ENCODE results near the gene SYNE1.

Gene SYNE1

DNA sequence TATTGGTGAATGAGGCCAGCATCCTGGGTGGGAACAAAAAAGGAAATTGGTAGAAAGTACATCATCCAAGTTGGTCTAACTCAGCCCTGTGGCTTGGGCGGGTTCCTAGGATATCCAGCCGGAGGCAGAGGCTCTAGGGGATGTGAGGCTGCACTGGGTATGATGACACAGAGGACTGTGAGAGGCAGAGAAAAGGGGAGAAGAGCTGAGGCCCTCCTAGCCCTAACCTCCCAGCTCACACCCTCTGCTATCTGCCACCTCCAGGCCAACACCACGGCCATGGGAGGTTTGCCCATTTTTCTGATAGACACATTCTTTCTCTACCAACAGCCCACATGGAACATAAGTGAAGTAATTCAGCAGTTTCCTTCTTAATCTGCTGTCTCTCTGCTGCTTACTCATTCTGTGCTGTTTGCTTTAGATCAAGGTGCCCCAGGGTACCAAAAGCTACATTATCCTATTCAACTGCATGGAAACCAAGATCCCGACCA is 545.3 kb downstream of the SYNE1 start:
- peak; percentile 65 to 76 for DNase-seq (ENCODE audit: low read depth in 2 of 2)

DNA sequence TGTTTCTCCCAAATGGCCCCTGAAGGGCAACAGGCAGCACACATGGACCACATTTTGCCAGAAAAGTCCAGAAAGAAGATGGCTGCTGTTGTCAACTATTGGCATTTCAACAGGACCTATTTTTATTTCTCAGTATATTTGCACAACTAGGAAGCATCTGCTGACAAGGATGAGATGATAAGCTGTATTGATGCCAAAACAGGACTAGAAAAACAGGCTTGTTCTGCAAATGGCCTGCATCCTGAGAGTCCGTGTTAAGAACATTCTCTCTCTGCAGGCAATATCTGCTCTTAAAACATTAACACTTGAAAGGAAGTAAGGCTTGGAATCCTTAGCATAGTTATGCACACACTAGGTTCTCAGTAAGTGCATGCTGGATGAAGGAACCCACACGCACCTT is 546.0 kb downstream of the SYNE1 start:
- H3K4me3 ChIP-seq (replicated peaks in 1 of 2; ENCODE audit: low read depth in 2 of 2, low read length in 2 of 2): no peak overlapping the region
- peak in 1 of 2 donors; percentile 62 for DNase-seq (ENCODE audit: low read depth in 2 of 2)
- TF ChIP-seq, protein P1, sequence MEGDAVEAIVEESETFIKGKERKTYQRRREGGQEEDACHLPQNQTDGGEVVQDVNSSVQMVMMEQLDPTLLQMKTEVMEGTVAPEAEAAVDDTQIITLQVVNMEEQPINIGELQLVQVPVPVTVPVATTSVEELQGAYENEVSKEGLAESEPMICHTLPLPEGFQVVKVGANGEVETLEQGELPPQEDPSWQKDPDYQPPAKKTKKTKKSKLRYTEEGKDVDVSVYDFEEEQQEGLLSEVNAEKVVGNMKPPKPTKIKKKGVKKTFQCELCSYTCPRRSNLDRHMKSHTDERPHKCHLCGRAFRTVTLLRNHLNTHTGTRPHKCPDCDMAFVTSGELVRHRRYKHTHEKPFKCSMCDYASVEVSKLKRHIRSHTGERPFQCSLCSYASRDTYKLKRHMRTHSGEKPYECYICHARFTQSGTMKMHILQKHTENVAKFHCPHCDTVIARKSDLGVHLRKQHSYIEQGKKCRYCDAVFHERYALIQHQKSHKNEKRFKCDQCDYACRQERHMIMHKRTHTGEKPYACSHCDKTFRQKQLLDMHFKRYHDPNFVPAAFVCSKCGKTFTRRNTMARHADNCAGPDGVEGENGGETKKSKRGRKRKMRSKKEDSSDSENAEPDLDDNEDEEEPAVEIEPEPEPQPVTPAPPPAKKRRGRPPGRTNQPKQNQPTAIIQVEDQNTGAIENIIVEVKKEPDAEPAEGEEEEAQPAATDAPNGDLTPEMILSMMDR (IDR thresholded peaks at IDR 0.05; ENCODE audit: low read depth, low read length): no peak

More for the DNA sequence above, 545.3 kb downstream of the SYNE1 start:
- TF ChIP-seq, protein P1 (IDR thresholded peaks at IDR 0.05; ENCODE audit: low read depth, low read length): no peak
- no peak overlapping the region for H3K4me3 ChIP-seq (replicated peaks in 1 of 2; ENCODE audit: low read depth in 2 of 2, low read length in 2 of 2)

DNA sequence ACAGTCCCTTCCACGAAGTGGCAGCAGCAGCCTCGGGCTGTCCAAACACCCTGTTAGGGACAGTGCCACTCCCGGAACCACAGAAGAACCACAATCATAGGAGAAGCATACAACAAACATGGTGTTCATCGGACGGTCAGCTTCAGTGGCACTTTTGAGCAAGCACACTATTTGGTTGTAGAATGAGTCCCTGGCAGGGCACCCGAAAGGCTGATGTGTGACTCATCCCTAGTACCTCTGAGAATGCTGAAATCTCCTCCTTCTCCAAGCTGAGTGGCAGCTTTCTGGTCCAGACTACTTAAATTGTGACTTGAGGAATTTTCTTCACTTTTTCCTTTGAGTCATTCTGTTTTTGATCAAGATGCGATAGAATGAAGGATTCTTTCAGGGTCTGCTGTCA is 547.2 kb downstream of the SYNE1 start:
- DNase-seq (ENCODE audit: low read depth in 2 of 2): peak; percentile 65 to 76
- TF ChIP-seq, protein P1 (IDR thresholded peaks at IDR 0.05; ENCODE audit: low read depth, low read length): no peak

DNA sequence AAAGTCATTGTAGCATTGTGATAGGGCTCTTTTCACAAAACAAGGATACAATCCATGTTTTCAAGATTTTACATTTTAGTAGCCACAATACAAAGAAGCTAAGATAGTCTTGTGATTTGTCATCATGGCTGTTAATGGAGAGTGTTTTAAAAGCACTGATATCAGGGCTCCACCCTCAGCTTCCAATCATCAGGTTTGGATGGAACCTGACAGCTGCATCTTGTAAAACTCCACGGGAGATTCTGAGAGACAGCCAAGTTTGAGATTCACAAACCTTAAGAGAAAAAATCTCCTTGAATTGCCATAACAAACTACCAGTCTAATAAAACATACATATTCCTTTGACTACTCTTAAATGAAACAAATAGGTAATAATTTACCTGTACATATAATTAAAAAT is 549.5 kb downstream of the SYNE1 start:
- TF ChIP-seq, protein P1 (IDR thresholded peaks at IDR 0.05; ENCODE audit: low read depth, low read length): no peak
- DNase-seq (ENCODE audit: low read depth in 2 of 2): no peak
- H3K4me3 ChIP-seq (replicated peaks in 1 of 2; ENCODE audit: low read depth in 2 of 2, low read length in 2 of 2): no peak overlapping the region

More for the DNA sequence above, 547.2 kb downstream of the SYNE1 start:
- no peak overlapping the region for H3K4me3 ChIP-seq (replicated peaks in 1 of 2; ENCODE audit: low read depth in 2 of 2, low read length in 2 of 2)

DNA sequence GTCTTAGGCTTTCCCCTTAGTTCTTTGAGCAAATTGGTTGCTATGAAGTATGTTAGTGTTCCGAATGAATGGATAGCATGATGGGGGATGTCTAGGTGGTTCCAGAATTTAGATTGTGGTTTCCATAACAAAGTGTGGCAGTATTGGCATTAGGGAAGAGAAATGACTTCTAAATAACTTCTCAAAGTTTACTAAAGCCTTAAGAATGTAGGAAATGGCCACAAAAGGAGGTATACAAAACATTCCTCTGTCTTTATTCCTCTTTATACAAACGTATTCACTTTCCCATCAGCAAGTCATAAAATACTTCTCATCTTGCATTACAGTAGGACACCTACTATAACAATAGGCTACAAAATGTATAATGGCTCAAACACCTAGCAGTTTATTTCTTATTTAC is 550.1 kb downstream of the SYNE1 start:
- no peak overlapping the region for H3K4me3 ChIP-seq (replicated peaks in 1 of 2; ENCODE audit: low read depth in 2 of 2, low read length in 2 of 2)
- peak in 1 of 2 donors; percentile 40 for DNase-seq (ENCODE audit: low read depth in 2 of 2)
- TF ChIP-seq, protein P1 (IDR thresholded peaks at IDR 0.05; ENCODE audit: low read depth, low read length): no peak

DNA sequence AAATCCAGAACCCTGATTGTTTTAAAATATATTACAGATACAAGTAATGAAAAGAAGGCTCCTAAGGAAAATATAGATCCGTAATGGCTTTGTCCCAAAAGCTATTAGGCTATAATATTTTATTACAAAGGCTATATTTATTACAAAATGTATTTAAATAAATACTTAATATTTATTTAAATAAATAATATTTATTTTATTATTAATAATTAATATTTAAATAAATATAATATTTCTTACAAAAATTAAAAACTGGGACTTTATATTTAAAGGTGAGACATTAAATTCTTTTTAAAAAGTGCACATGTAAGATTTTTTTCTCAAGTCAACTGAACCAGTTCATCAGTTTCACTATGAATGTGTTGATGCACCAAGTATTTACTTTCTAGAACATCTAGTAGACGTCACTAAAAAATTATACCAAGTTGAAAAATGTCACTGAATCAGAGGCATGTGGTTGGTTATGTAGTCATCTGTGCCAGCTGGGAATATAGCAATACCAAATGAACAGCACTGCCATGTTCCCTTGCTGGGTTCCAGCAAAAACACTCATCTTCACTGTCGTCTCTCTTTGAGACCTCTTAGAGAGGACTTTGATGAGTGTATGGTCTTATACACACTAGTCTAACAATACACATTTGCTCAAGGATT is 550.8 kb downstream of the SYNE1 start:
- H3K4me3 ChIP-seq (replicated peaks in 1 of 2; ENCODE audit: low read depth in 2 of 2, low read length in 2 of 2): no peak overlapping the region
- TF ChIP-seq, protein P1 (IDR thresholded peaks at IDR 0.05; ENCODE audit: low read depth, low read length): no peak
- DNase-seq (ENCODE audit: low read depth in 2 of 2): peak in 1 of 2 donors; percentile 46
